ENCODE measurements around the gene NRG3.

NRG3 gene

GRCh38 chr10:82505009-82505408, 630.0 kb downstream of the NRG3 start:
- no peak for DNase-seq

DNA sequence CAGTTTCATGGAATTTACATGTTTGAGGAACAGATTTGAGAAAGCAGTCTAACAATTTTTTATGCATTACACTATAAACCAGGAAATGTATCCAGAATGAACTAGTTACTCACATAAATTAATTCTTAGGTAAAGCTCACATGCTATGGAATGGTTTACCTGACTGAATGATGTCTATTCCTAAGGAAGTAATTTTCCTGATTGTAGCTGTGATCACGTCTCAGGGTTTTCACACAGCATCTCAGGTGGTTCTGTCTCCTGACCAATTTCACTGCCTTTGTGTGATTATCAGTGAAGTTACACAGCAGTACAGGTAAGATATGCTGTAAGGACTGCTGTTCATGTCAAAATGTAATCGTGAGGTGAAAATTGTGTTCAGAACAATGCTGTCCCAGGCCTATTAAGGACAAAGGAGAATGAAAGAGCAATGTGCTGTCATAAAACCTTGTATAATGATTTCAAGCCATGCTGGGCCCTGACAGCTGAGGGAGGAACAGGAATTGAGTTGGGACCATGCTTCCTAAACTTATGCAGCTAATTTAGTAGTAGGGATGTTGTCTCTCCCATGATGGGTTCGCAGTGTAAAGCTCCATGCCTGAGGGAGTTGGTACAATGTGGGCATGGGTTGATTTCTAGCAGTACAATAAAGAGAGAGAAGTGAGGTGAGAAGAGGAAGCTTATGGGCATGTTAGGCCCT, 631.8 kb downstream of the NRG3 start:
- no peak for DNase-seq

DNA sequence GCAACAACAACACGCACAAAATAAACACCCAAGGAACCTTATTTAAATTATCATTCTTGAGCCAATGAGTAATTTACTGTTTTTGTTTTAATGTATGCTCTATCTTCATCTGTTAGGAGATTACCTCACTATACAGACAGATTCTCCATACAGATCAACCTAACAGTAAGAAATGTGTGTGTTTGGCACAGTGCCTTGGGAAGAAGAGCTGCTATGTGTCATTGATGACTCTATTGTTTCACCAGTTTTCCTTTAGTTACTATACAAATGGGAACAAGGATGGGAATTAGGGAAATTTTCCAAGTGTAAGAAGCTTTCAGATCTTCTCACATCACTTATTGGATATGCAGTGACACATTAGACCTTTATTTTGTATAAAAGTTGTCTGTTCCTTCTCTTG, 640.3 kb downstream of the NRG3 start:
- DNase-seq, result no peak

DNA sequence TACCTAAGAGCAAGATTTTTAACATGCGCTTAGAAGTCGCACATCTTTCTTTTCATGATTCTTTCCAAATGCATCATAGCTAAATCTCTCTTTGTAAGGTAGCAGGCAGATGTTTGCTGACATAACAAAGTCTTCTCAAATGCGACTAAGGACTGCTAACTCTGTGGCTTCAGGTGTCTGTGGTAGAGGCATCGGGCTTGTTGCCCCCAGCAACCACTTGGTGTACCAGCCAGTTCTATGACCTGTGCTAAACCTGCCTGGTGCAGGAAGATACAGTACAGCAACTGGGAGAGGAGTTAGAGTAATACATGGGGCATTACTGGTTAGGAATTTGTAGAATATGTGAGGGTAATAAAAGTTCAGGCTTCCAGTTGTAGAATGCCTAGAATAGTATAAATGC, 654.1 kb downstream of the NRG3 start:
- DNase-seq, result no peak

- no peak for DNase-seq
Measured at GRCh38 chr10:82535457-82535856, 660.5 kb downstream of the NRG3 start.

- DNase-seq, result no peak
Measured at GRCh38 chr10:82536668-82537067, 661.7 kb downstream of the NRG3 start.

GRCh38 chr10:82538272-82538671, 663.3 kb downstream of the NRG3 start:
- no peak for DNase-seq

GRCh38 chr10:82543631-82544030, 668.6 kb downstream of the NRG3 start:
- no peak for DNase-seq

DNA sequence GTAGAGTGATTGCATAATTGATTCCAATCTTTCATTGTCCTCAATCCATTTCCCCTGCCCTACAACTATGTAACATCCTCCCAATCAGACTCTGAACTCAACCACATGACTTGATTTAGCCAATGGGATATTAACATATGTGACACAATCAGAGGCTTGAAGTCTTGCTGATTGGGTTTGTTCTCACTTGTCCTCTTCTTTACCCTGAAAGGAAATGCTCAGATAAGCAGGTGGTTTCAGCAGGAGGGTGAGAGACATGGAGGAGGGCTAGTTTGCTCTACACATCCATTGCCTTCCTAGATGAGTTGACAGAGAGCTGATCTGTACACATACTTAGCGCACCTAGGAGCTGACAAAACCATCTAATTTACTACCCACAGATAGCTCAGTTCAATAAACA, 669.4 kb downstream of the NRG3 start:
- no peak for DNase-seq

DNA sequence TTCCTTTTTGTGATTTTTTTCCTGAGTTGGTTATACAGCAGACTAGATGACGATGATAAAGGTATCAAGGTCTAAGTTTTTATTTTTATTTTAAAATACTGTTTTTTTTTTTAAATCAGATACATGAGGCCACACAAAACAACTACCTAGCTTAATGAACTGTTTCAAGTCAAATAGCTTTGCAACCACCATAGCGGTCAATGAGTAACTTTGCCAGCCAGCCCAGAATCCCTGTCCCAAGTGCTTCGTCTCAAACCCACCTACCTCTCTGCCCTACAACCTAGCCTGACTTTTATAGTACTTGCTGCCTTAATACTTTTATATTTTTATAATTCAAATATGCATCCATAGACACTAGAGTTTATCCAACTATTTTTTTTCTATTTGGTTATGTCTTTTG, 676.5 kb downstream of the NRG3 start:
- no peak for DNase-seq

GRCh38 chr10:82552267-82552666, 677.3 kb downstream of the NRG3 start:
- DNase-seq, result no peak

- DNase-seq, result no peak
Measured at GRCh38 chr10:82554381-82554780, 679.4 kb downstream of the NRG3 start.

- no peak for DNase-seq
Measured at GRCh38 chr10:82558014-82558607, 683.1 kb downstream of the NRG3 start.

GRCh38 chr10:82564353-82565196, 689.6 kb downstream of the NRG3 start:
- no peak for DNase-seq

GRCh38 chr10:82565197-82565575, 690.2 kb downstream of the NRG3 start:
- DNase-seq, result no peak

DNA sequence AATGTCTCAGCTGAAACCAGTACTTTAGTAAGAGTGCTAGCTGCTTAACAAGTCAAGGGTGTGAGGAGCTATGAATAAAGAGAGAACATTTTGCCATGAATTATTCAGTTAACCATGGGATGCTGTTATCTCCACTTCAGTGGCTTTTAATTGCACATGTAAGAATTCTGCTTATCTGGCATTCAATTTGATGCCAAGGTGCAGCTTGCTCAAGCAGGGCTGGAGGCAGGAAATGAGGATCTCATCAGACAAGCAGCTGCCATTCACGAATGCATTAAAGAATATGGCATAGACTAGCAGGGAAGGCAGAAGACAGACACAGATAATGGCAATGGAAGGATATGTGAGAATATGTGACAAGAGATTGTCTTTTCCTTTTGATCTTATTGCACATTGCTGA, 697.8 kb downstream of the NRG3 start:
- DNase-seq, result no peak

GRCh38 chr10:82574081-82574480, 699.1 kb downstream of the NRG3 start:
- DNase-seq, result no peak

DNA sequence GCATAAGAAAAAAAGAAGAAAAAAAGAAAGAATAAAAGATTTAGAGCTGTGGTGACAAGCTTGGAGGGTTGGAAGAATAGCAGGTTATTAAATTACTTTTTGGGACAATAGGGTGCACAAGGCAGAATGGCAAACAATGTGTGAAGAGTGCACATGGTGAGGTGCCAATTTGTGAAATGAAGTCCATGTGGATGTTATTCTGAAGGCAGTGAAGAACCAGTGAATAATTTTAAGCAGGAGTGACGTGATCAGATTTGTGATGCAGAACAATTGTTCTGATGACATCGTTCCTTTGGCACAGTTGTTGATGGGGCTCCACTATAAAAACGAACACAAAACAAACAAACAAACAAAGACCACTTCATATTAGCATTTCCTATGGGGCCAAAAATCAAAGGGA, 700.3 kb downstream of the NRG3 start:
- DNase-seq, result no peak

DNA sequence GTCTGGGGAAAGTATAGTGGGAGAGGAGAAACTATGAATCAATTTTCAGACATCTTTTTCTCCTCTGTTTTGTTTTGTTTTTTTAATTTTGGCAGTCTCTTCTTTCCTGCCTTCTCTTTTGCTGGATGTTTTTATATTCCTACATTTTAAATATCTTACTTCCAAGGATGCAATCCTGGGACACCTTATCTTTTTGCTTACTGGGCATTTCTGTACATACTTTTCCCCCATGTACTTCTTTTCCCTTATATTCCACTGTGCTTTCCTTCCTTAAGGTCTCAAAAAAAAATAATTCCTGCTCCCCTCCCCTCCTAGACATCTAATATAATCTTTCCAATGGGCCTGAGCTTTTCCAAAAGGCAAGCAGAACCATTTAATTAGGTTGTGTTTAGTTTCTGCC, 701.1 kb downstream of the NRG3 start:
- DNase-seq, result no peak

DNA sequence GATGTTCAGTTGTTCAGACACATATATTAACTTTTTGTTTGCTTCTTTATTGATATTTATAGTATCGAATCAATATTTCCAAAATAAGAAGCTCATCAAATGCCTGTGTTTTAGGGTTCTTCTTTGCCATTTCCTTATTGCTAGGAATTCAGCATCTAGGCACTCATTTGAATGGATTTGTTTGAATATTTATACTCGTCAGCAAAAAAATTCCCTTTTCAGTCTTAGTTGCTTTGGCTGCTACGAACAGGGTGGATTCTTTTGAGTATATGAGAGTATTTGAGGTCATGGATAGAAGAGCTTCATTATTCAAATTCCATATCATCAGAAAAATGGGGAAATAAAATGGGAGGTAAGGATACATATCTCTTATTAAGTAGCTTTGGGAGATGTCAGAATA, 706.9 kb downstream of the NRG3 start:
- no peak for DNase-seq

DNA sequence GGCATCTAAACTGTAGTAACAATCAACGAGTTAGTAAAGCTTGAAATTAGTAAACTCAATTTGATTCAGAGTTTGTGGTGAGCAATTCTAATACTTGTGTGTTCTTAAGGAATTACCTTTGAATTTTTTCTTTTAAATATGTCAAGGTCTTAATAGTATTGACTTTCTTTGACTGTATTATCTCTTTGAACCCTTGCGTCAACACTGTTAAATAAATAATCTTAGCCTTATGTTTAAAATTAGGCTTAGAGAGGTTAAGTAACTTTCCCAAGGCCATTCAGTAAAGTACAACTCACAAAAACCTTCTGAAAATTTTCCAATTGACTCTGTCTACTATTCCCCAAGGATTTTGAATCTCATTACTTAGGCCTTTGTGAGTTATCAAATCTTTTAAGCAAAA, 716.4 kb downstream of the NRG3 start:
- DNase-seq, result no peak

DNA sequence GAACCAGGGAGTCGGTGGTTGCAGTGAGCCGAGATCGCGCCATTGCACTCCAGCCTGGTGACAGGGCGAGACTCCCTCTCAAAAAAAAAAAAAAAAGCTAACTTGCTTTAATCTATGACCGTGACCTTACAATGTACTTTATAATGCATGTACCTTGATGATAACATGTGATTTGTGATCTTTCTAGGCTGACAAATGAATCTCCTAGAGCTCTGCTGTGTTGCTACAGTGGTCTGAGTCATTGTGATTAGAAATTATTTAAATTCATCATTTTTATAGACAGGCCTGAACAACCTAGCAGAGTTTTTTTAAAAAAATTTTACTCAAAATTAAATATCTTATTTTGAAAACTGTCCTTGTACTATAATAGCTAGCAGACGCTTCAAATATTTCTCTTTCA, 722.8 kb downstream of the NRG3 start:
- DNase-seq, result no peak

DNA sequence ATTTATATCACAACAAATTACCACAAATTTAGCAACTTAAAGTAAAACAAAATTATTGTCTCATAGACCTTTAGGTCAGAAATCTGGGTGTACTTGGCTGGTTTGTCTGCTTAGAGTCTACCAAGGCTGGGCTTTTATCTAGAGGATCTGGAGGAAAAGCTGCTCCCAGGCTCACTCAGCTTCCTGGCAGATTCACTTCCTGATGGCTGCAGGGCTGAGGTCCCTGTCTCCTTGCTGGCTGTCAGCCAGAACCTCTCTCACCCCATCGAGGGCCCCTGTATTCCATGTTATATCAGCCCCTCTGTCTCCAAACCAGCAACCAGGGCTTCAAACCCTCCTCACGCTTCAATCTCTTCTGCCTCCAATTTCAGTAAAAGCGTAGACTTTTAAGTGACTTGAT, 734.9 kb downstream of the NRG3 start:
- DNase-seq, result no peak

DNA sequence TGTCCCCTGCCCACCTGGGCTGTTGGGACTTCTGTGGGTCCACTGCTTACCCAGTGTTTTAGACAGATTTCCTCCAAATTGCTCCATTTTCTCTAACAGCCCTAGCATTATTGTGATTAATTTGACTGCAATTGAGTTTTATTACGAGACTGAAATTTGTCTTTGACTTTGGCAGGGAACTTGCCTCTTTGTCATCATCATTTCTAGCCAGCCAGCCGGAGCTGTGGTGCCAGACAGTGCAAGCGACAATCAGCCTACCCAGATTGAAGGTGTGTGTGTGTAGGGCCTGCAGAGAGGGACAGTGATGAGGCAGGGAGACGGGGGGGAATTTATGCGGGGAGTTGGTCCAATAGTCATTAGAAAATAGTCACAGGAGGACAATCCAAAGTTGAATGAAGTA, 743.0 kb downstream of the NRG3 start:
- no peak for DNase-seq

Data from CD4-positive, alpha-beta T cell treated with Interleukin-6 for 4 hours (primary cell).